CD4-positive, alpha-beta T cell treated with Interleukin-17A for 1 hour (primary cell): Measurements from ENCODE around the gene TCHP.
A peak's percentile ranks its signal among the peaks of the same experiment; 100 is the strongest.
"Not testable (repeated sequence)": the region's sequence is repeated elsewhere in the genome, so short reads cannot be mapped to it uniquely, and the experiment has no call there.

Source experiments
- DNase-seq: peaks from one replicate; pipeline ENCODE4 v3.0.0-alpha.2; 2020

TCHP gene

DNA sequence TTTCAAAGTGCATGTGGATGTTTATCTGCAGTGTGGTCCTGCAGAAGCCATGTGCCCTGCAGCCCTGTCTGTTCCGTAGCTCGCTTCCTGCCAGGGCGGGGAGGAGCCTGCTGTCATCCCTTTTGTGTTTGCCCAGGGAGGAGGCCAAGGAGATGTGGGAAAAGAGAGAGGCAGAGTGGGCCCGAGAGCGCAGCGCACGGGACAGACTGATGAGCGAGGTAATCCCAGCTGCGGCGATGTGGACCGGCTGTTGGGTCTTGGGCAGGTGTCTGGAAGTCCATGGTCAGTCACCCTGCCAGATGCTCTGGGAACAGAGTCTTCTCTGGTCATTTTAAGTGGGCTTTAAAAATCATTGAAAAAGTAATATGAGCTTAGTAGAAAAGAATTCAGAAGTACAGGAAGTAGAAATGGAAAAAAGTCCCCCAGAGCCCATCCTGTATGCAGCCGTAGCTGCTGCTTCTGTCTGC, 12.8 kb downstream of the TCHP start:
- DNase-seq, result no peak

DNA sequence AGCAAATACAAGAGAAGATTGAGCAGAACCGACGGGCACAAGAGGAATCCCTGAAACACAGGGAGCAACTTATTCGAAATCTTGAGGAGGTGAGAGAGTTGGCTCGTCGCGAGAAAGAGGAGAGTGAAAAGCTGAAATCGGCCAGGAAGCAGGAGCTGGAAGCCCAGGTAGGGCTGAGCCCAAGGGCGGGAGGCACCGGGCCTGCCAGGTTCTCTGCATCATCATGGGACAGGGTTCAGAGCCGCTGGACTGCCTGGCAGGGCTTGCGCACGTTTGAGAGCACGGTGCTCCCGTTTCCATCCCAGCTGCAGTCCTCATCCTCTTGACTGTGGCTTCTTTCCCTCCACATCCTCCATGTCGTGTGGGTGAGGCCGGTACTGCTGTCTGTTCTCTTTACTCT, 14.4 kb downstream of the TCHP start:
- DNase-seq, result no peak

DNA sequence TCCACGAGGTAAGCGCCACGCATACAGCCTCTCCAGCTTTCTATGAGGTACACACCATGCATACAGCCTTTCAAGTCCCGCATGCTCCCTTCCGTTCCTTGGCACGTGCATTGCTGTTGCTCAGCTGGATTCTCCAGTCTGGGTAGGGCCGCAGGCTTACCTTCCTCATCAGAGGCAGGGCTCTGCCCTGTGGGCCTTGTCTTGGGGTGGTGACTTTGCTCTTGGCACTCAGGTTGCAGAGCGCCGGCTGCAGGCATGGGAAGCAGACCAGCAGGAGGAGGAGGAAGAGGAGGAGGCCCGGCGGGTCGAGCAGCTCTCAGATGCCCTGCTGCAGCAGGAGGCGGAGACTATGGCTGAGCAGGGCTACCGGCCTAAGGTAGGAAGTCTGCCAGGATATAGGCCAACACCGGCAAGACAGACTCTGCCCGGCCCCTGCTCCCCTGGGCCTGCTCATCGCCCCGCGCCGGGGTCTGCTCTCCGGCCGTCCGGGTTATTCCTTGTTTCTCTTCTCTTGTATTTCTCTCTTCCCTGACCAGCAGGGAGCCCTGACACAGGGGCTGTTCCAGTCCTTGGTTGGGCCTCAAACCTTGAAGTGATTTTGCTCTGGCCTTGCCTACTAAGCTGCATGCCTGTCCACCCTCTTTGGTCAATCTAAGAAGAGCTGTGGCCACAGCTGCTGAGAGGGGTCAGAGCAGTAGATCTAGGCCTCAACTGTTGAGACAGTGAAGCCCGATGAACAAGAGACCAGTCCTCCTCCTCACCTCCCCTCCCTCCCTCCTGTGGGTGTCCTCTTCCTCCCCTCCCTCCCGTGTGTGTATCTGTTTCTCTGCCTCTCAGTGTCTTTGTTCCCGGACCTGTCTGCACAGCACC, 15.3 kb downstream of the TCHP start:
- DNase-seq, result no peak

DNA sequence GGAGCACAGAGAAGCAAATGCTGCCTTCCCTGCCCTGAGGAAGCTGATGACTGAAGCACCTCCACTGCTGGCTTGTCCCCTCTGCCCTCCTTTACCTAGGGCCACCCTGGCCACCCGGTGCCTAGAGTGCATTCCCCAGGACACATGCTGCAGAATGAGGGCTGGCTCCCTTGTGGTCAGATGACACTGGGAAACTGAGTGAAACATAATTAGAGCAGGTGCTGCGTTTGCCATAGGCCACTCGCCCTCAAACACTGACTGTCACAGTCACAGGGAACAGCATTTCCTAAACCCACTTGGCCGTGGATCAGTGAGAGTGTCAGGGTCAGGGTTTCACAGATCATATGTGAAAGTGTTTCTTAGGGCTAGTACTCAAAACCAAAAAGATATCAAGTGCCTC, 16.0 kb downstream of the TCHP start:
- no peak for DNase-seq

DNA sequence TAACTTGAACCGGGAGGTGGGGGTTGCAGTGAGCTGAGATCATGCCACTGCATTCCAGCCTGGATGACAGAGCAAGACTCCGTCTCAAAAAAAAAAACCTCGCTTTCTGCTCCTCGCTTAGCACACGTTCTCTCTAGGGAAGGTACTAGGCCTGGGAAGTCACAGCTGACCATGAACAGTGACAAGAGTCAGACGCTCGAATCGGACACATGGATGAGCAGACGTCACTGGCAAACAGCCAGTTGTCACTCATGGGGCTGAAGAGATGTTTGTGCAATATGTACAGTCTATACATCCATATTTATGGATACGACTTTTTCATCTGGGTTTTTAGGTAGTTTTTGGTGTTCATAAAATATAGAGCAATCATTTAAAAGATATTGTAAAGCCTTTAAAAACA, 19.4 kb downstream of the TCHP start:
- no peak for DNase-seq

DNA sequence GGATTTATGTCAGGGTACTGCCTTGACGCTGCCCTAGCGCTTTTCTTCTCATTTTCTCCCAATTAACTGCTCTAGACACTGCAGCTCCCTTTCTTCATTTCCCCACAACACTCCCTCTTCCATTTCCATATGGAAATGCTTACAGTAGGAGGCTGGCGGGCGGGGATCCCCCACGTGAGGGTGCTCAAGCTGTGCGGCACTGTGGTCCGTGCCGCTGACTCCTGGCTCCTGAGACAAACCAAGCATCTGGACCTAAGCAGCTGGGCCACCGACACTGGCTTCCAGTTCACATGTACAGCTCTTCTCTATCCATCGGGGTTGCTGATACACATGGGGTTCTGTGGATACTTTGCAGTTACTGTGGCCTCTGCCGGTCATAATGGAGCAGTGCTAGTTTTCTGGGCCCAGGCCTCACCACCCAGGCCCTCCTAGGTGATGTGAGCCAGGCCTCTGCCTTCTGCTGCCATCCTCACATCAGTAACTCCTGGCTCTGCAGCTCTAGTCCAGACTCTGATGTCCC, 20.2 kb downstream of the TCHP start:
- DNase-seq, result no peak

DNA sequence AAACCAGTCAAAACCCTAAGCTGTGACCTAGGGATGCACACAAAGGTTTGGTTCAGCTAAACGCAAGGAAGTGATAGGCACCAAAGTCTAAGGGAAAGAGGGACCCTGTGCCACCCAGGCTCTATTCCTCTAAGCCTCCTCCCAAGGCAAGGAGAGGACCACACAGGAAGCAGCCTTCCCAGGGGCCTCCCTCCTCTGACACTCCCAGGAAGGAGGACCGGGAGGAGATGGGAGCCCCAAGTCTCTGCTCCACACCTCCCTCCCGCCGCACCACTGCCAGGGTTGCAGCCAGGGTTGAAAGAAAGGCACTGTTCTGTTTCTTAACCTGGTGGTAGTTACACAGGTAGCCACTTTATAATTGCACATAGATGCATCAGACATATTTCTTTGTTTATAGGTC, 21.9 kb downstream of the TCHP start:
- DNase-seq, result no peak

DNA sequence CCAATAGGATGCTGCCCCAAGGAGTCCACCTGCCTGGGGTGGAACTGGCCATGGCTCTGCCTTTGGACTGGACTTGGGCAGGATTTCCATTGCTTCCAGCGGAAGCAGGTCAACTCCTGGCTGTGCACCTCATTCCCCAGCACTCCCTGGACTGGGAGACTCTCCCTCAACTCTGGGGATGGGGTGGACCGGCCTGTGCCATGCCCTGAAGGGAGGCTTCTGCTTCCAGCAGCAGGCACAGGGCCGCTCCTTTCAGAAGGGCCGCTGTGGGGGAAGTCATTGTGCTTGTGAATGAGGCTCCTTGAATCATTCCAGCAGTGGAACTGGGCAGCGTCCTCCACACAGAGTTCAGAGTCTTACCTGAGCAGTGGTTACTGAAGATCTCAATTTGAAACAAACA, 23.0 kb downstream of the TCHP start:
- DNase-seq, result no peak

DNA sequence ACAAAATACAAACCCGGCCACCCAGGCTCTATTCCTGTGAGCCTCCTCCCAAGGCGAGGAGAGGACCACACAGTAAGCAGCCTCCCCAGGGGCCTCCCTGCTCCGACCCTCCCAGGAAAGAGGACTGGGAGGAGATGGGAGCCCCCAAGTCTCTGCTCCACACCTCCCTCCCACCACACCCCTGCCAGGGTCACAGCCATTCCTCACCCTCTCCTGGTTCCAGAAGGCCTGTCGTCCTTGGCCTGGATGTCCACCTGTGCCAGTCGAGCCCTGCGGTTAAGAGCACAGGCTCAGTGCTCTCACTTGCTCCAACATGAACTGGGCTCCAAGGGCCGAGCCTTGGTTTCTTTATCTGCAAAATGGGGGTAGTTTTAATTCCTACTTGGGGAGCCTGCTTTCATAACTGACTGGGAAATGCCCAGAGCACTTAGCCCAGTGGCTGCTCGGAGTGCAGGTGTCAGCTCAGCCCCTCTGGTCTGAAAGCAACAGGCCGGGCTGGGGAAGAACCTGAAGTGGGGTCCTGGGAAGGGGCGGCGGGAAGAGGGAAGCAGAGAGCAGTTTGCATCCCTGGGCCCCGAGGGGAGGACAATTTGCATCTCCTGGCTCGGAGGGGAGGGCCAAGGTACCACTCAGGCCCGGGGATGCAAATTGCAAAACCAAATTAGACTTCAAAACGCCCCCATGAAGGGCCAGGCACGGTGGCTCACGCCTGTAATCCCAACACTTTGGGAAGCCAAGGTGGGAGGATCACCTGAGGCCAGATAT, 23.6 kb downstream of the TCHP start:
- DNase-seq, result no peak

DNA sequence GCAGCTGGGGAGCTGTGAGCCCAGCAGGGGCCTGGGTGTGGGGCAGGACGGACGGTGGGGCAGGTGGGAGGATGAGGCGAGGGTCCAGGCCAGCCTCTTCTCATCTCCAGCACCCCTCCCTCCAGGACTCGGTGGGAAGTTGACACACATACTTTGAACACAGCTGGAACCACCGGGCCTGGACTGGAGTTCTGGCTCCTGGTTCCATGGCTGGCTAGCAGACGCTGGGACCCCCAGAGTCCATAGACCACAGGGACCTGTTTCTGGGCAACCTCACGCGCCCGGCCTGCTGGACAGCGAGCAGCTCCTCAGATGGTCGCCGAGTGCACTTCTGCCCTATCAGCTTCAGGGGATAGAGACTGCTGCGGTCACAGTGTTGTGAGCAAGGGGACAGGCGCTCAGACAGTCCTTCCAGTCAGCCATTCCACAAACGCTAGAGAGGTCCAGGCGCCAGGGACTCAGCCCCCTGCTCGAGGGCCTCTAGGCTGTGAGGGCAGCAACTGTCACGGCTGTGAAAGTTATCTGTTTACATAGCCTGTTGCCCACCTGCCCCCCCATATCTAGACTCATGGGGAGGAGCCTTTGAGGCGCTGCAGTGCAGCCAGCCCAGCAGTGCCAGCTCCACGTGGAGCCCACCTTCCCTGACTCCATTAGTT, 25.2 kb downstream of the TCHP start:
- no peak for DNase-seq

DNA sequence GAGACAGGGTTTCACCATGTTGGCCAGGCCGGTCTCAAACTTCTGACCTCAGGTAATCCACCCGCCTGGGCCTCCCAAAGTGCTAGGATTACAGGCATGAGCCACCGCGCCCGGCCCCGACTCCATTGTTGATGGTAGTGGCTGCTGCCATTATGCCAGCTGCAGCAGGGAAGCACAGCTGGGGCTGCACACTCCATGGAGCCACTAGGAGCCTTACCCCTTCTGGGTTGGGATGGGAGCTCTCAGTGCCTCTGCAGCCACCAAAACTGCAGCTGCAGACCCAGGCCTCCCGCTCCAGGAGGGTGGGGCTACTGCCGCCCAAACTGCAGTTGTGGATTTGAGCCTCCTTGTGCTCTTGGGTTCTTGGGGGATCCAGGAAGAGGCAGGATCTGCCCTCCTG, 25.9 kb downstream of the TCHP start:
- DNase-seq, result no peak

DNA sequence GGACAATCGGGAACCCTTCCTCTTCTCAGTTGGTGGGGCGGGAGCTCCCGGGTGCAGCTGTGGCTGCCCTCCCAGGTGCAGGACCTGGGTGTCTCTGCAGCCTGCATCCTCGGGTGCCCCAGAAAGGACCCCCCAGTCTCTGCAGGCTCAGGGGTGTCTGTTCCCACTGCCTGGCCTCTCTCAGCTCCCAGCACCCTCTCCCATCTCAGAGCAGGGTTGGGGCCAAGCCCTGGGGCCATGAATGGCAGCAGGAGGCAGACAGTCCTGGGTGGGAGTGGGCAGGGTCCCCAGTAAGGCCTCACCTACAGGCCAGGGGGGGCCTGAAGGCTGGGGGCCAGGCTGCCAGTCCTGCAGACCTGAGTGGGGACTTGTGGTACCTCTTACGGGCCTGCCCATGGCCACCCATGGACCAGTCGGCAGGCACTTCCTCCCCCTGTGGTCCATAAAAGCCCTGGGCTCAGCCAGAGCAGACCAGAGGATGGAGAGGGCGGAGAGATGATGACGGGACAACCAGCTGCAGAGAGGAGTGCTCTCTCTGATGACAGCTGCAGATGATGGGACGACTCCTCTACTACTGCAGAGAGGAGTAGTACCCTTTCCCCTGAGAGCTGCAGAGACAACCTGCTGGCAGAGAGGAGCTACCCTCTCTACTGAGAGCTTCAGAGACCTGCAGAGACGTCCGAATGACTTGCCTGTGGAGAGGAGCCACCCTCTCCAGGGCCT, 26.6 kb downstream of the TCHP start:
- DNase-seq, result no peak

DNA sequence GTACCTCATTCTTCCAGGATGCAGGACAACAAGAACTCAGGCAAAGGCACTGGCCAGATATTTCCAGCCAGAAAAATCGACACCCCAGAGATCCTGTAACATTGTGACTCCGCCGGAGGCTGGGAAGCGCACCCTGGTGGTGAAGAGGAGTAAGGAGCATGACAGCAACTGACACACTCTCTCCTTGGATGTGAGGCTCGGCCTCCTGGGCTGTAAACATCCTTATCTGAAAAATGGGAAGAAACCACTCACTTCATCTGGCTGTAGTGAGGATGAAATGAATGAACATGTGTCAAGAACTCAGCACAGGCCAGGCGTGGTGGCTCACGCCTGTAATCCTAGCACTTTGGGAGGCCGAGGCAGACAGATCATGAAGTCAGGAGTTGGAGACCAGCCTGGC, 27.5 kb downstream of the TCHP start:
- DNase-seq, result peak; percentile 56

DNA sequence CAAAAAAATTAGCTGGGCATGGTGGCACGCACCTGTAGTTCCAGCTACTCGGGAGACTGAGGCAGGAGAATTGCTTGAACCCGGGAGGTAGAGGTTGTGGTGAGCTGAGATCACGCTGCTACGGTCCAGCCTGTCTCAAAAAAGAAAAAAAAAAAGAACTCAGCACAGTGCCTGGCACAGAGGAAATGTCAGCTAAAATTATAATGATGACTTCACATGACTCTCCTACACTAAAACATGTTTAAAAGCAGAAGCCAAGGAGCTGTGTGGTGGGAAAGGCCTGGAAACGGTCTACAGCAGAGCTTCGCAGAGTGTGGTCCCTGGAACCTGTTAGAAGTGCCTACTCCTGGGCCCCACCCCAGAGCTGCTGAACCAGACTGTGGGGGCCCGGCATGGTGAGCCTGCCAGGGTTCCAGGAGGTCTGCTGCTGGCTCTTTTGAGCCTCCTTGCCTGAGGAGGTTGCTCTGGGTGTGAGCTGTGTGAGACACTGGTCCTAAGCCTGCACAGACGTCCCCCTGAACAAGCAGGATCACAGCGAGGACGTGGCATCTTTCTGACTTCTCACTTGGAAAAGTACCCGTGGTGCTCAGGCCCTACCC, 28.1 kb downstream of the TCHP start:
- DNase-seq, result no peak

DNA sequence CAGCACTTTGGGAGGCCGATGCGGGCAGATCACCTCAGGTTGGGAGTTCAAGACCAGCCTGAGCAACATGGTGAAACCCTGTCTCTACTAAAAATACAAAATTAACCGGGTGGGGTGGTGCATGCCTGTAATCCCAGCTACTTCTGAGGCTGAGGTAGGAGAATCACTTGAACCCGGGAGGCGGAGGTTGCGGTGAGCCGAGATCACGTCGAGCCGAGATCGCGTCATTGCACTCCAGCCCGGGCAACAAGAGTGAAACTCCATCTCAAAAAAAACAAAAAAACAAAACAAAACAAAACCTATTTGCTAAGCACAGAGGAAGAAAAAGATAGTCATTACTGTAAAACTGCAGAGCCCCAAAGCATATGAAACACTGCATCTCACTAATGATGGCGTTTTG, 29.3 kb downstream of the TCHP start:
- DNase-seq, result not testable (repeated sequence)

DNA sequence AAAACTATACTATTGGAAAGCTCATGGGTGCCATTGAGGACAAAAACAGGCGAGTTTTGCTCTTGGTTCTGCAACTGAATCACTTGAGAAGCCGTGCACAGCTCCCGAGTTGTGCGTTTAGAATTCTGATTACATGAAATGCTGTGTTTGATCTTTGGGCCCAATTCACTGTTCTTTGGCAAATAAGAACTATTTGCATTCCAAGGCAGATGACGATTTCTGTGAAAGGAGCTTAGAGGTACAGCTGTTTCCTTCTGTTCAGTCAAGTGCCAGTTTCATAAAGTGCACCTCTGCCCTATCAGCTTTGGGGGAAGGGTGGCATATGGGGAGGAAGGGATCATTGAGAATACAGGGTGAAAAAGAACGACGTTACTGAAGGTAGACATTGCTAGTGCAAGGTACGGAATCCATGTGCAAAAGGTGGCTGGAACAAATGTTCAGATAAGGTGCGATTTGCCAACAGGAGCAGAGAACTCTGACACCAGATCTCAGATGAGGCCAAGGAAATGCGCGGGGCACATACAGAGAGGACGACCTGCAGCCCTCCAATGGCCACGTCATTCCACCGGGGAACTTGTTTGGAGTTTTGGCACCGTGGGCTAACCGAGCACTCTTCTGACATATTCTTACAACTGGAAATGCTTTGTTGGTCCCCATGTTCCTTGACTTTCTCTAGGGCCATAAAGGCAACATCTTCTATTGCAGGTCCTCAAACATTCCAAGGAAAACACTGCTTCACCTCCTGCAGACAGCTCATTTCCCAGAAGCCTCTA, 30.1 kb downstream of the TCHP start:
- no peak for DNase-seq

DNA sequence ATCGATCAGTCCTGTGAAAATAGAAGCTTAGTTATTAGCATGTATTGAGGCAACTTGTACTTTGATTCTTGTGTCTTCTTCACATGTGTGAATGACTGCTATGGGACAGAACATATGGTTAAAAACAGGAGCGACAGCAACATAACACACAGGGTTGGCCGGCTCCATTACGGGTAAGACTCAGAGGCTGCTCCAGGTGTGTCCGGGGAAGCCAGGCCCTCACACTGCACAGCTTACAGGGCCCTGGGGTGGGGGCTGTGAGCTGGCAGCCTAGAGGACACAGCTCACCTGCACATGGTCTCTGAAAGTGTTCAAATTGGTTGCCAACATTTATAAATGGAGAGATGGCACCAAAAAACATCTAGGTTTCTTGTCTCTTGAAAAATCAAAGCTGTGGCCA, 31.1 kb downstream of the TCHP start:
- no peak for DNase-seq

DNA sequence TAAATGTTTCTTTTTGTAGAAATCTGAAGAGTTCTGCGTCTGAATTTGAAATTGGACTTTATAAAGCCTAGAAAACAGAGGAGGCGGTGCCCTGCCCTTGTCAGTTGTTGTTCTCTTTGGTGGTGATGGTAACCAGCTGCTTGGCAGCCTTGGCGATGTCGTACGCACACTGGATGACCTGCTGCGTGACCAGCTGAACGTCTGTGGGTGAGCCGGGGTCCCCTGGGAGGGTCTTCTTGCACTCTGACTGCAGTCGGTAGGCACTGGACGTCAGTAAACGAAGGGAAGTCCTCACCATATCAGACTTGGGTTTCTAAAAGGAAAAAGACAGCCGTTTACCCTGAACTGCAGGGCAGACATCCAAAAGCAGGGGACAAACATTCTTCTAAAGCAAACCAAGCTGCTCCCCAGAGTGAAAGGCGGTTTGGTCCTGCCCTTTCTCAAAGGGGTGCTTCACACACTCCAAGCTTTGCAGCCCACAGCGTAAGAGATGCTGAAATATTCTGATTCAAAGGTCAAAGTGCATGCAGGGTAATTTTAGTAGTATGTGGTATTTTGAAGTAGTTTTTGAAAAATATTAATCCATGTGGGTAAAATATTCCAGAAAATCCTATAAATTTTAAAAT, 32.9 kb downstream of the TCHP start:
- no peak for DNase-seq

DNA sequence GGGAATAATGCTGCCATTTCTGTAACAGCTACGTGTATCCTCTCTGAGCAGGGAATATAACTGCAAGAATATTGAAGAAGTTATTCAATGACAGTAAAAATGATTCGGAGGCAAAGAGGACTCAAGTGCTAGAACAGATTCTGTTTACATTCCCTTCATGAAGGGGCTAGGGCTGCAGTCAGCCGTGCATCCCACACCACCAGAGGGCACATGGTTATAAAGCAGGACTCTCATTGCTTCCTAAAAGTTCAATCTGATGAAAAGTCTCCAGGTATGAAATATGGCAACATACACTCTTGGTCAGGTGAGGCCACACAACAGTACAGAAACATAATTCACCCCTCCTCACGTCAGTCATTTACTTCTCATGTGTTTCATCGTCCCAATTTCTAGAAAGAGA, 34.0 kb downstream of the TCHP start:
- DNase-seq, result peak; percentile 26

DNA sequence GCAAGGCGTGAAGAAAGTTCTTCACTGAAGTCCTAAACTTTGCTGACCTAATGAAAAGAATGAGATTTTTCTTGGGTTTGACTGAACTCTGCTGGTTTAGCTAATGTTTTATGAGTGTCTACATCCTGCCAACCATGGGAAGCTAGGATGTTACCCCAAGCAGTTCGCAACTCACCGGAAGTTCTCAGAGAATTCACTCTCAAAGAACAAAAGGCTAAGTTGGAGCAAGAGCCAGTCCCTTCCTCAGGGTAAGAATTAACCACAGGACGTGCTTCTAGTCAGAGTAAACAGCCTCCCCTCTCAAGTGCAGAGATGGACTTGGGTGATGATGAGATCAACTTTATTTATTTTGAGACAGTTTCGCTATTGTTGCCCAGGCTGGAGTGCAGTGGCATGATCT, 37.3 kb downstream of the TCHP start:
- no peak for DNase-seq

DNA sequence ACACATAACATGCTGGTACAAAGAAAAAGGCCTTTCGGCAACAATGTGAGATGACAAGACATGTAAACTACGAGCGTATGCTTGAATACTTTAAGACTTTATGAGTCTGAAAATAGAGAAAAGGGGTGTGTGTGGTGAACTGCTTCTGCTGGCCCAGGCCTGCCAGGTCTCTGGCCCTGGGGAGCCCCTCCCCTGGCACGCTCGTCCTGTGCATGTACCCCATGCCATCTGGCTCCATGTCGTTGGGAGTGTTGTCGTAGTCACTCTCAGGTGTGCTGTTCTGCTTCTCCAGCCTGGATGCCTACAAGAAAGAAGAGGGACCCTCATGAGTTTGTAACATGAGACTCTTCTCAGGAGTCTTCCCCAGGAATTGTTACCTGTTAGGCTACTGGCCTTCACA, 38.9 kb downstream of the TCHP start:
- DNase-seq, result no peak
